HEK293 (cell line): Measurements from ENCODE around the gene OLIG1.

Experiments used
- BCL11B ChIP-seq: fragments of 450-650 bp; formaldehyde crosslinking; IDR thresholded peaks from 2 replicates; pipeline ENCODE4 v1.5.1; 2016; ENCODE audit warnings: low read depth, missing biosample characterization, missing genetic modification characterization
- GFI1B ChIP-seq: fragments of 450-650 bp; formaldehyde crosslinking; IDR thresholded peaks from 2 replicates; pipeline ENCODE4 v1.5.1; 2016; ENCODE audit warnings: missing biosample characterization, missing genetic modification characterization
- INSM2 ChIP-seq: fragments of 450-650 bp; formaldehyde crosslinking; IDR thresholded peaks from 2 replicates; pipeline ENCODE4 v1.5.1; 2016; ENCODE audit warnings: missing biosample characterization, missing genetic modification characterization
- KLF17 ChIP-seq: fragments of 450-650 bp; formaldehyde crosslinking; IDR thresholded peaks from 2 replicates; pipeline ENCODE4 v1.5.1; 2016; ENCODE audit warnings: missing biosample characterization, missing genetic modification characterization
- MYNN ChIP-seq: fragments of 450-650 bp; formaldehyde crosslinking; IDR thresholded peaks from 2 replicates; pipeline ENCODE4 v1.5.1; 2016; ENCODE audit warnings: missing biosample characterization, missing genetic modification characterization, borderline replicate concordance
- PATZ1 ChIP-seq: fragments of 450-650 bp; formaldehyde crosslinking; IDR thresholded peaks from 2 replicates; pipeline ENCODE4 v1.5.1; 2016; ENCODE audit warnings: missing biosample characterization, missing genetic modification characterization
- PRDM1 ChIP-seq: fragments of 450-650 bp; formaldehyde crosslinking; IDR thresholded peaks from 2 replicates; pipeline ENCODE4; 2016; ENCODE audit warnings: missing biosample characterization, missing genetic modification characterization
- PRDM10 ChIP-seq: fragments of 450-650 bp; formaldehyde crosslinking; IDR thresholded peaks from 2 replicates; pipeline ENCODE4 v1.5.1; 2016; ENCODE audit warnings: missing biosample characterization, missing genetic modification characterization
- SCRT2 ChIP-seq: fragments of 450-650 bp; formaldehyde crosslinking; IDR thresholded peaks from 2 replicates; pipeline ENCODE4 v1.5.1; 2016; ENCODE audit warnings: missing biosample characterization, missing genetic modification characterization
- YY2 ChIP-seq: fragments of 450-650 bp; formaldehyde crosslinking; IDR thresholded peaks from 2 replicates; pipeline ENCODE4 v1.5.1; 2016; ENCODE audit warnings: missing biosample characterization, missing genetic modification characterization
- ZBTB21 ChIP-seq: fragments of 450-650 bp; formaldehyde crosslinking; IDR thresholded peaks from 2 replicates; pipeline ENCODE4 v1.5.1; 2017; ENCODE audit warnings: missing biosample characterization, missing genetic modification characterization
- ZBTB6 ChIP-seq: fragments of 450-650 bp; formaldehyde crosslinking; IDR thresholded peaks from 2 replicates; pipeline ENCODE4 v1.5.1; 2017; ENCODE audit warnings: missing biosample characterization, missing genetic modification characterization
- ZFP3 ChIP-seq: fragments of 450-650 bp; formaldehyde crosslinking; IDR thresholded peaks from 2 replicates; pipeline ENCODE4 v1.5.1; 2016; ENCODE audit warnings: low read depth, missing biosample characterization, missing genetic modification characterization
- ZFP69B ChIP-seq: fragments of 450-650 bp; formaldehyde crosslinking; IDR thresholded peaks from 2 replicates; pipeline ENCODE4 v1.5.1; 2016; ENCODE audit warnings: missing biosample characterization, missing genetic modification characterization
- ZNF221 ChIP-seq: fragments of 450-650 bp; formaldehyde crosslinking; IDR thresholded peaks from 2 replicates; pipeline ENCODE4 v1.5.1; 2017; ENCODE audit warnings: missing biosample characterization, missing genetic modification characterization, borderline replicate concordance
- ZNF324 ChIP-seq: fragments of 450-650 bp; formaldehyde crosslinking; IDR thresholded peaks from 2 replicates; pipeline ENCODE4 v1.5.1; 2016; ENCODE audit warnings: missing biosample characterization, missing genetic modification characterization
- ZNF394 ChIP-seq: fragments of 450-650 bp; formaldehyde crosslinking; IDR thresholded peaks from 2 replicates; pipeline ENCODE4 v1.5.1; 2016; ENCODE audit warnings: missing biosample characterization, missing genetic modification characterization, mild to moderate bottlenecking, moderate library complexity, borderline replicate concordance
- ZNF518A ChIP-seq: fragments of 450-650 bp; formaldehyde crosslinking; conservative IDR thresholded peaks from 2 replicates; pipeline ENCODE4 v1.5.1; 2016; ENCODE audit warnings: low read depth, missing biosample characterization, missing genetic modification characterization
- ZNF544 ChIP-seq: fragments of 450-650 bp; formaldehyde crosslinking; IDR thresholded peaks from 2 replicates; pipeline ENCODE4 v1.5.0; 2017; ENCODE audit warnings: missing biosample characterization, missing genetic modification characterization
- ZNF549 ChIP-seq: fragments of 450-650 bp; IDR thresholded peaks from 2 replicates; pipeline ENCODE4 v1.5.1; 2018; ENCODE audit warnings: missing biosample characterization, missing genetic modification characterization, mild to moderate bottlenecking, inconsistent platforms, moderate library complexity
- ZNF664 ChIP-seq: fragments of 450-650 bp; formaldehyde crosslinking; IDR thresholded peaks from 2 replicates; pipeline ENCODE4 v1.5.1; 2016; ENCODE audit warnings: missing biosample characterization, missing genetic modification characterization
- ZNF830 ChIP-seq: fragments of 450-650 bp; IDR thresholded peaks from 2 replicates; pipeline ENCODE4 v1.5.0; 2018; ENCODE audit warnings: missing biosample characterization, missing genetic modification characterization, low read depth, mild to moderate bottlenecking, moderate library complexity
- ZSCAN4 ChIP-seq: fragments of 450-650 bp; formaldehyde crosslinking; IDR thresholded peaks from 2 replicates; pipeline ENCODE4 v1.5.1; 2017; ENCODE audit warnings: missing biosample characterization, missing genetic modification characterization

OLIG1 gene

GRCh38 chr21:33078907-33079582 is 9.1 kb downstream of the OLIG1 start (continued):
- TF ChIP-seq PRDM10 (tag by site-specific recombination) (peak; percentile 55; the same call in 1 of the 2 replicates), ZBTB21 (tag by site-specific recombination) (peak; percentile 98), PRDM1 (tag by site-specific recombination) (peak; percentile 87), ZNF549 (tag by site-specific recombination) (no peak), INSM2 (tag by site-specific recombination) (peak; percentile 51; the same call in 1 of the 2 replicates), KLF17 (tag by site-specific recombination) (peak; percentile 44), ZBTB6 (tag by site-specific recombination) (no peak), GFI1B (tag by site-specific recombination) (no peak), ZNF221 (tag by site-specific recombination) (no peak), ZNF518A (tag by site-specific recombination) (0 out of 2 replicates have a peak, but pooled peaks have one; percentile 42), MYNN (tag by site-specific recombination) (no peak), YY2 (tag by site-specific recombination) (no peak), ZNF324 (tag by site-specific recombination) (peak; percentile 86), PATZ1 (peak; percentile 98), BCL11B (tag by site-specific recombination) (no peak), ZNF394 (tag by site-specific recombination) (peak; percentile 88; the same call in 1 of the 2 replicates), ZNF544 (no peak), ZFP3 (tag by site-specific recombination) (no peak), SCRT2 (tag by site-specific recombination) (peak; percentile 96), ZNF830 (tag by site-specific recombination) (no peak), ZFP69B (tag by site-specific recombination) (no peak), ZNF664 (peak; percentile 50; the same call in 1 of the 2 replicates), ZSCAN4 (peak; percentile 13; the same call in 1 of the 2 replicates)
